BE2C (cell line): ENCODE results near the gene MASP1.

ENCODE experiments used
- DNase-seq: peaks from one replicate; pipeline ENCODE4 v3.0.0-alpha.2; 2020
- H3K27me3 ChIP-seq: fragments of 250-450 bp; sonication (Bioruptor Pico); 2 replicates; pipeline ENCODE4 v1.5.1; 2020; ENCODE audit warnings: mild to moderate bottlenecking
- H3K36me3 ChIP-seq: fragments of 250-450 bp; sonication (Bioruptor Pico); 2 replicates; pipeline ENCODE4 v1.5.1; 2020; ENCODE audit warnings: mild to moderate bottlenecking
- H3K4me1 ChIP-seq: fragments of 250-450 bp; sonication (Bioruptor Pico); 2 replicates; pipeline ENCODE4 v1.5.1; 2020
- H3K4me3 ChIP-seq: 2 replicates; pipeline ENCODE4 v1.5.1; 2011; ENCODE audit warnings: low read depth, low read length
- H3K9me3 ChIP-seq: fragments of 250-450 bp; sonication (Bioruptor Pico); 2 replicates; pipeline ENCODE4 v1.5.1; 2020
- TF ChIP-seq, protein P1 (sequence below): IDR thresholded peaks from 2 replicates; pipeline ENCODE4 v1.5.1; 2012; ENCODE audit warnings: mild to moderate bottlenecking, low read depth, low read length

The MASP1 gene

DNA sequence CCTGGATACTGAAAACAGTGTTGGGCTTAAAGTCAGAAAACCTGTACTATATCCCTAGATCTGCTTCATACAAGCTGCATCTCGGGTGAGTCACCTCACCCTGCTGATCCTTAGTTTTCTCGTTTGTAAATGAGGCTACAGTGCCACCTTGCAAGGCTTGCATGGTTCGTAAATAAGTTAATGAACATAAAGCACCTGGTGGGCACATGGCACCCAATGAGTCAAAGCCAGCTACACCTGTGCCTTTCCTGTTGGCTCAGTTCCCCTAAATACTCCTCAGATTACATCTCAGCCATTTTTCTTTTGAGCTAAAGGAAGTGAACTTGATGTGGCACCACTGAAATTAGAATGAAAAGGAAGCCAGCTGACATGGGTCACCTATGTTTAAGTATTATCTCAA lies 67.7 kb downstream of the MASP1 start:
- Histone ChIP-seq H3K36me3 (no peaks in the 10 kb centered on the region), H3K27me3 (no peaks in the 10 kb centered on the region), H3K4me3 (no peak overlapping the region), H3K4me1 (no peaks in the 10 kb centered on the region), H3K9me3 (no peaks in the 10 kb centered on the region)
- no peak for DNase-seq
- TF ChIP-seq, protein P1, sequence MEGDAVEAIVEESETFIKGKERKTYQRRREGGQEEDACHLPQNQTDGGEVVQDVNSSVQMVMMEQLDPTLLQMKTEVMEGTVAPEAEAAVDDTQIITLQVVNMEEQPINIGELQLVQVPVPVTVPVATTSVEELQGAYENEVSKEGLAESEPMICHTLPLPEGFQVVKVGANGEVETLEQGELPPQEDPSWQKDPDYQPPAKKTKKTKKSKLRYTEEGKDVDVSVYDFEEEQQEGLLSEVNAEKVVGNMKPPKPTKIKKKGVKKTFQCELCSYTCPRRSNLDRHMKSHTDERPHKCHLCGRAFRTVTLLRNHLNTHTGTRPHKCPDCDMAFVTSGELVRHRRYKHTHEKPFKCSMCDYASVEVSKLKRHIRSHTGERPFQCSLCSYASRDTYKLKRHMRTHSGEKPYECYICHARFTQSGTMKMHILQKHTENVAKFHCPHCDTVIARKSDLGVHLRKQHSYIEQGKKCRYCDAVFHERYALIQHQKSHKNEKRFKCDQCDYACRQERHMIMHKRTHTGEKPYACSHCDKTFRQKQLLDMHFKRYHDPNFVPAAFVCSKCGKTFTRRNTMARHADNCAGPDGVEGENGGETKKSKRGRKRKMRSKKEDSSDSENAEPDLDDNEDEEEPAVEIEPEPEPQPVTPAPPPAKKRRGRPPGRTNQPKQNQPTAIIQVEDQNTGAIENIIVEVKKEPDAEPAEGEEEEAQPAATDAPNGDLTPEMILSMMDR, result no peak

DNA sequence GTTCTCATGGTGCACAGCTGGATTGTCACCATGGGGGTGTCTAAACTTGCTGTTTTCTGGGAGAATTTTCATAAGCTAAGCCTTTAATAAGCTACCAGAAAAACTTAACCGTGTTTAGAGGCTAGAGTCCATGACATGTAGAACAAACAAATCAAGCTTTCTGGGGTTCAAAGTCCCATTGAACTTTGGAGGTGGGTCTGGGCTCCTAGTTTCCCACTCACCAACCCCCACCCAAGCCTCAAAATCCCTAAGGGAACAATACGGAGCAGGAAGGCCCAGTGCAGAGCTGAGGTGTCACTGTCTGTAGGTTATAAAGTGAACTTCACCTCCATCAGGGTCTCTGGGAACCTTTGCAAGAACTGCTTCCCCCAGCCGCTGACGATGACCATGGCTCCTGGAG lies 68.7 kb downstream of the MASP1 start:
- no peaks in the 10 kb centered on the region for H3K4me1 ChIP-seq
- H3K36me3 ChIP-seq, result no peaks in the 10 kb centered on the region
- TF ChIP-seq, protein P1, result no peak
- no peaks in the 10 kb centered on the region for H3K9me3 ChIP-seq
- no peak for DNase-seq
- no peaks in the 10 kb centered on the region for H3K27me3 ChIP-seq
- no peak overlapping the region for H3K4me3 ChIP-seq

DNA sequence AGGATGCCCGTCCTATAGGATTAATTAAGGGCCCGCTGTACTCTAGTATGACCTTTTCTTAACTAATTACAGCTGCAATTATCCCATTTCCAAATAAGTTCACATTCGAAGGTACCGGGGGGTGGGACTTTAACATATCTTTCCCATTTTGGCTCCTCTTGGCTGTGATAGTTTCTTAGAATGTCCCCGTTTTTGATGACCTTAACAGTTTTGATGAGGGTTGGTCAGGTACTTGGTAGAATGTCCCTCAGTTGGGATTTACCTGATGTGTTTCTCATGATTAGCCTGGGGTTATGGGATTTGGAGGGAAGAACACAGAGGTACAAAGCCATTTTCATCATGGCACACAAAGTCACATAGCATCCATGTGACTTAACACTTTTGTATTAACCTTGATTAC lies 76.1 kb downstream of the MASP1 start:
- no peaks in the 10 kb centered on the region for H3K27me3 ChIP-seq
- TF ChIP-seq, protein P1, result no peak
- H3K36me3 ChIP-seq, result no peaks in the 10 kb centered on the region
- no peaks in the 10 kb centered on the region for H3K9me3 ChIP-seq
- H3K4me3 ChIP-seq, result no peak overlapping the region
- no peak for DNase-seq
- H3K4me1 ChIP-seq, result no peaks in the 10 kb centered on the region

DNA sequence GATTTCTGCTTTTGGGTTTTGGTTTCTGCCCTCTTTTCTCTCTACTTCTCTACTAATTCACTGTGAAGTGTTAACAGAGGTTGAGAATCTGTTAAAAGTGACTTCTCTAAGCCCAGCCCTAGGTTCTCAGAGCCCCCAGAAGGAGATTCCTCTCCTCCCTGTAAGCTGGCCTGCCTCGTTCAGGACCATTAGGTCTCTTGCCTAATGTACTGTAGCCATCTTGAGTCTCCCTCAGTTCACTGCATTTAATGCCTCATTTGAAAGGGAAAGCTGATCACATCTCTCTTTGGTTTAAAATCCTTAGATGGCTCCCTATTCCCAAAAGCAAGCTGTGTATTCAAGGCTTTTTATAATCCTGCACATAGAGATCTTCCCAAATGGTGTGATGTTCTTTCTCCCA lies 77.9 kb downstream of the MASP1 start:
- H3K4me3 ChIP-seq, result no peak overlapping the region
- H3K36me3 ChIP-seq, result no peaks in the 10 kb centered on the region
- H3K4me1 ChIP-seq, result no peaks in the 10 kb centered on the region
- TF ChIP-seq, protein P1, result no peak
- H3K27me3 ChIP-seq, result no peaks in the 10 kb centered on the region
- no peak for DNase-seq
- H3K9me3 ChIP-seq, result no peaks in the 10 kb centered on the region

DNA sequence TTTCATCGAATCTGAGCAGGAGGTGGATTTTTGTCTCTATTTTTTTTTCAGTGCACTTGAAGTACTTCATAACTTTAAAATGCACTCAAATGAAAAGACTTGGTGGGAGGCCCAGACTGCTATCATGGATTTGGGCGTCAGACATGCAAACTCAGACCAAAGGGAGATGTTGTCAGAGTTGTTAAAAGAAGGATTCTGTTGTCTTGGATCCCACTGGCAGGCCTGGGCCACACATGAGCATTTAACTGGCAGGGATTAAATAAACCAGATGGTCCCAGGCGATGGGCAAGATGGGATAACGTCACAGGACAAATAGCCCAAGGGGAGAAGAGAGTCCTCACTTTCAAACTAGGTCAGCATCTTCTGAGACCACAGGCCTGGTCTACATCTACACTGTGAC lies 78.8 kb downstream of the MASP1 start:
- H3K36me3 ChIP-seq, result no peaks in the 10 kb centered on the region
- H3K4me1 ChIP-seq, result no peaks in the 10 kb centered on the region
- H3K9me3 ChIP-seq, result no peaks in the 10 kb centered on the region
- TF ChIP-seq, protein P1, result no peak
- no peak overlapping the region for H3K4me3 ChIP-seq
- H3K27me3 ChIP-seq, result no peaks in the 10 kb centered on the region
- no peak for DNase-seq

DNA sequence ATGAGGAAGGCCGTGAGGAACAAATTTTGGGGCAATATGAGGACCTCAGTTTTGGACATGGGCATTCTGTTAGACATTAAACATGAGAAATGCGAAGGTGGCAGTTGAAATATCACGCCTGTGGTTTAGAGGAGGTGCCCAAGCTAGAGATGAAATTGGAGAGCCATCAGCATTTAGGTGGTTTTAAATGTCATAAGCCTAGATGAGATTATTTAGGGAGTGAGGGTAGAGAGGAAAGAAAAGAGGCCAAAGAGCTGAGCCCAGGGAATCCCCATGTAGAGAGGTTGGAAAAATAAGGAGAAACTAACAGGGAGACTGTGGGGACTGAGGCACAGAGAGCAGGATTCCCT lies 79.4 kb downstream of the MASP1 start:
- Histone ChIP-seq H3K36me3 (no peaks in the 10 kb centered on the region), H3K4me1 (no peaks in the 10 kb centered on the region), H3K27me3 (no peaks in the 10 kb centered on the region), H3K9me3 (no peaks in the 10 kb centered on the region), H3K4me3 (no peak overlapping the region)
- no peak for DNase-seq
- TF ChIP-seq, protein P1, result no peak
